Fibroblast of pulmonary artery (primary cell): ENCODE results near the gene RPP40.

ENCODE experiments used
- DNase-seq: peaks from one replicate; pipeline ENCODE4 v3.0.0-alpha.2; 2010; ENCODE audit warnings: low read depth
- H3K4me3 ChIP-seq: replicated peaks from 2 replicates; pipeline ENCODE4 v1.5.1; 2011; ENCODE audit warnings: low read depth, mild to moderate bottlenecking, control low read depth, low read length, moderate library complexity
- TF ChIP-seq, protein P1 (sequence below): IDR thresholded peaks from 2 replicates; pipeline ENCODE4 v1.5.1; 2011; ENCODE audit warnings: mild to moderate bottlenecking, control low read depth, low read length, inconsistent platforms; ENCODE audit errors: missing control alignments

RPP40 gene

DNA sequence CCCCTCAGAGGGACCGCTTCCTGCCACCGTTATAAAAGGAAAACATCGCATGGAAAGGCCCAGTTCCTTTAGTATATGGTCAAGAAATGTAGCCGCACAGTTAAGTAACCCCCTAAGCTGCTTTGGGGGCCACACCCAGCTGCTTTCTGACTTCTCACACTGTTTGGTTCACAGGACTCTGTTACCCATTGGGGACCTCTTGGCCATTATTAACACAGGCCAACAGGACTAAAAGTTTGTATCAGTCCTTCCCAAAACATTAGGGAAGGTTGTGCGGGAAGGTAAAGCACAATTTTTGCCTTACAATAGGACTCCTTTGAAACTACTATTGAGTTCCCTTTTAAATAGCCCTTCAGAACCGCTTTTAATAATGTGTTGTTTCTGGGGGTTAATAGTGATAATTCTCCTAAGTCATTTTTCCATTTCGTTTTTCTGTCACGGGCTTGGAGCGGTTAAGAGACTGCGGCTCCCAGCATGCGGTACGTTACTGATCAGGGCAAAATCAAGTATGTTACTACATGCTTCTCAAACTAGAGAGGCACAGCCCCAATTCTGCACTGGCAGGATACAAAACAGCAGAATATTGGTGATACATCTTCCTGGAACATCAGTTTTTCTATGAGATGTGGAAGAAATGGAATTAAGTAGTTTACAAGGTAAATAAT is 668 bp upstream of the RPP40 start:
- TF ChIP-seq, protein P1, sequence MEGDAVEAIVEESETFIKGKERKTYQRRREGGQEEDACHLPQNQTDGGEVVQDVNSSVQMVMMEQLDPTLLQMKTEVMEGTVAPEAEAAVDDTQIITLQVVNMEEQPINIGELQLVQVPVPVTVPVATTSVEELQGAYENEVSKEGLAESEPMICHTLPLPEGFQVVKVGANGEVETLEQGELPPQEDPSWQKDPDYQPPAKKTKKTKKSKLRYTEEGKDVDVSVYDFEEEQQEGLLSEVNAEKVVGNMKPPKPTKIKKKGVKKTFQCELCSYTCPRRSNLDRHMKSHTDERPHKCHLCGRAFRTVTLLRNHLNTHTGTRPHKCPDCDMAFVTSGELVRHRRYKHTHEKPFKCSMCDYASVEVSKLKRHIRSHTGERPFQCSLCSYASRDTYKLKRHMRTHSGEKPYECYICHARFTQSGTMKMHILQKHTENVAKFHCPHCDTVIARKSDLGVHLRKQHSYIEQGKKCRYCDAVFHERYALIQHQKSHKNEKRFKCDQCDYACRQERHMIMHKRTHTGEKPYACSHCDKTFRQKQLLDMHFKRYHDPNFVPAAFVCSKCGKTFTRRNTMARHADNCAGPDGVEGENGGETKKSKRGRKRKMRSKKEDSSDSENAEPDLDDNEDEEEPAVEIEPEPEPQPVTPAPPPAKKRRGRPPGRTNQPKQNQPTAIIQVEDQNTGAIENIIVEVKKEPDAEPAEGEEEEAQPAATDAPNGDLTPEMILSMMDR = no peak
- DNase-seq = no peak
- peak overlapping the region; percentile 81 for H3K4me3 ChIP-seq

DNA sequence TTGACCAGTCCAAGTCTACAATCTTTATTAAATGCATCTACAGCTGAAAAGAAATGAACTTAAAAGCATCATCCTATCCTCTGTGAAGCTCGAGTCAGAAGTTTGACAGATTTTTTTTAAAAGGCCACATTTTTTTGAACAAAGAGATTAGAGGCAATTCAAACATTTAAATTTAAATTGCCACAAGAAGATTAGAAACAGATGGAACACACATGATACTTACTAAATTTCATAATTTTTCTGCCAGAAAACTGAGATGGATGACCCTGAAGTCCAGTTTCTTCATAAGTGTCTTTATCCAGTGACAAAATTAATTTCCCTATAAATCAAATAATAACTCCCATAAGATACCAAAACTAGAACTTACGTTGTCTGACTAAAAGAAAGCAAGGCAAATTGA is 4.3 kb downstream of the RPP40 start:
- no peak overlapping the region for H3K4me3 ChIP-seq
- TF ChIP-seq, protein P1 = no peak
- no peak for DNase-seq

GRCh38 chr6:4997862-4998261 is 6.0 kb downstream of the RPP40 start:
- H3K4me3 ChIP-seq = no peak overlapping the region
- TF ChIP-seq, protein P1 = no peak
- DNase-seq = no peak

DNA sequence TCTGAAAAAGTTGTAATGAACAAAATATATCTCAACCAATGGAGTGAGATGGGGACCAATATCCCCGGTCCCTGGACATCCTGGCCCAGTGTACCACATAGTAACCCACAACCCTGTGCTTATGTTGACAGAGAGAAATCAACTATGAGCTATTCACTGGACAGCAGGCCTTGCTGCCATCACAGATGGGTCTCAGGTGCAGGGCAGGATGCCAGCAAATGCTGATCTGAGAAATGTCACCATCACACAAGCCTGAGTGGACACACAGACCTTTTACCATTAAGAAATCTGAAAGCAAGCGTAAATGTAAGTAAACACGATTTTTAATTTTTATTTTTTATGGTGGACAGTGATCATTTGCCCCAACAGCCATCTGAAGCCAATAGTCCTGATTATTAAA is 9.1 kb downstream of the RPP40 start:
- H3K4me3 ChIP-seq = no peak overlapping the region
- no peak for DNase-seq
- TF ChIP-seq, protein P1 = no peak

DNA sequence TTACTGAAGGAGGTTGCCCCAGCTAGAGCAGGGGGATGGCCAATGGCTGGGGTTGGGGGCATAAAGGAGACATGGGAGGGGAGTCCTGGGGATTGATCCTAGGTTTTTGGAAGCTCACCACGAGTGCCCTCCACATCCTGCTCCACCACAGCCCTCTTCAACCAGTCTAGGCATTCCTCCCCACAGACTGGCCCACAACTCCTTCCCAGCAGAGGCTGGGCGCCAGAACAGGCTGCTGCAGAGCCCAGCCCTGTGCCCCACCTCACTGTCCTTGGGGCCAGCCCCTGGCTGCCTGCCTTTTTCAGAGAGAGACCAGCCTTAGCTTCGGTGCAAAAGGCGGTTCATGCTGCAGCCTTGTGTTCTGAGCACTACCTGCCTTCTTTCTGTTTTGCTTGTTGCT is 16.4 kb downstream of the RPP40 start:
- no peak for DNase-seq
- TF ChIP-seq, protein P1 = no peak
- no peak overlapping the region for H3K4me3 ChIP-seq

DNA sequence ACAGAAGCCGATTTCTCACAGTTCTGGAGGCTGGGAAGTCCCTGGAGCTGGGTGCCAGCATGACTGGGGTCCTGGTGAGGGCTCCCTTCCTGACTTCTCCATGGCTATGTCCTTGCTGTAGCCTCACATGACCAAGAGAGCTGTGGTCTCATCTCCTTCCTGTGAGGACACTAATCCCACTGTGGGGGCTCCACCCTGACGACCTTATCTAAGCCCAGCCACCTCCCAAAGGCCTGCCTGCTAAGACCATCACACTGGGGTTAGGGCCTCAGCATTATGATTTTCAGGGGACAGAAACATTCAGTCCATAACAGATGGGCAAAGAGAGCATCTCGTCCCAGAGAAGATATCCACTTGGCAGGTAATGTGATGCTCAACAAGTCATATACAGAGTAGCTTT is 16.8 kb downstream of the RPP40 start:
- DNase-seq = no peak
- TF ChIP-seq, protein P1 = no peak
- H3K4me3 ChIP-seq = no peak overlapping the region

DNA sequence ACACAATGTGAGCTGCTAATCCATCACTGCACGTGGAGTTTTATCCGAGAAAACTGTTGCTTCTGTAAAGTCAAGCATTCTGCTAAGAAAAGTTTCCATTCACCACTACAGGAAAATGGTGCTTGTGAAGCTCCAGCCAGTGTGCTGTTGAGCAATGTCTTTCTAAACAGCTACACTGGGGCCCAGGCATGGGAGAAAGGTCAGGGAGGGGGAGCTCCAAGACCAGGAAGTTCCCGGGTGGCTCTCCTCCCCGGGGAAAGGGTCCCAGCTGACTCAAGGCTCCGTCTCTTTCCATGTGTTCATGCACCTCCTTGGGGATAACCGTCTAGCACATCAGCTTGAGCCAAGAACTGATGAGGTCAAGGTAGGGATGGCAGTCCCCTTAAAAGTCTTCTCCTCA is 20.5 kb downstream of the RPP40 start:
- TF ChIP-seq, protein P1 = no peak
- no peak overlapping the region for H3K4me3 ChIP-seq
- DNase-seq = no peak
